ENCODE results near the gene ENO2.
"Not testable (repeated sequence)": the region's sequence is repeated elsewhere in the genome, so short reads cannot be mapped to it uniquely, and the experiment has no call there.

Gene ENO2

DNA sequence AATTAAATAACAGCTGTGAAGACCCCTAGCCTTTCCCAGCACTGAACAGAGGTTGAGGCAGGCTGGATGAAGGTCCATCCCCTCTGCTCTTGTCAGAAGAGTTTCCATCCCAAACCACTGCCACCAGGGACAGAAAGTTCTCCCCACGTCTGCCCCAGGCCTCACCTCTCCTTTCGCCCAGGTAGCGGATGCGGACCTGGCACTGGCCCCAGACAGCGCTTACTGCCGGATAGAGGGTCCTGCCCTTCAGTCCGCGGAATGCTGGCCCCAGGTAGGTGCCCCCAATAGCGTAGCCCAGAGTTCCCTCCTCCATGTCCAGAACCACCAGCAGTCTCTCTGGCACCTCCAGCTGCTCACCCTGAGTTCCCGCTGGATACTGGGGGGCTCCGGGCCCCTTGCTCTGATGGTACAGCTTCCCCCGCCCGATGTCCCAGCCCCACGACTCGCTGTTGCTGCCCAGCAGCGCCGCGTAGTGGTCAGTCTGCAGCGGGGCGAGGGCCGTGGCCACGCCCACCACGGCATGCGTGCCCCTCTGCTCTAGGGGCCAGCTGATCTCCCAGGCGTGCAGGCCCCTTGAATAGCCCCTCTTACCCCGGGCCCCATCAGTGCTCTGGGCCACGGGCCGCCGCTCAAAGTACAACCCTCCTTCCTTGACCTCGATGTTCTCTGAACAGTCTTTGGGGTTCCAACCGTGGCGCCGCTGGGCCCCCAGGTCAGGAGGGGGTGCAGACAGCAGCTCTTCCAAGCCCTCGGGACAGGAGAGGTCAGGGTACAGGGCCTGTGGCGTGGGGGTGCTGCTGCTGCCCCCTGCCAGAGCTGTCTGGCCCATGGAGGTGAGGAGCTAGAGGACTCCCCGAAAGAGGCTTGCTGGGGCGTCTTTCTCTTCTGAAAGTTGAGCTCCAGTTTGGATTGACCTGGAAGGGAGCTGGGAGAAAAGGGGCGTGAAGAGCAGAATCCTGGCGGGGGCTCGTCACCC, 42.0 kb upstream of the ENO2 start:
- peak; percentile 42 for ATAC-seq (replicated peaks; ENCODE audit: extremely low read depth, poor library complexity, severe bottlenecking)
- Mint-ChIP-seq H3K4me1 (peaks cover 64% of the 10 kb centered on the region), H3K27ac (ENCODE audit: low read depth) (peak overlapping the region; percentile 79), H3K27me3 (no peaks in the 10 kb centered on the region), H3K9me3 (no peaks in the 10 kb centered on the region), H3K36me3 (ENCODE audit: insufficient read depth) (peaks cover 26% of the 10 kb centered on the region), H3K4me3 (peak overlapping the region; percentile 92)
- DNase-seq (ENCODE audit: low spot score in 2 of 2) = peak; percentile 74 to 90

DNA sequence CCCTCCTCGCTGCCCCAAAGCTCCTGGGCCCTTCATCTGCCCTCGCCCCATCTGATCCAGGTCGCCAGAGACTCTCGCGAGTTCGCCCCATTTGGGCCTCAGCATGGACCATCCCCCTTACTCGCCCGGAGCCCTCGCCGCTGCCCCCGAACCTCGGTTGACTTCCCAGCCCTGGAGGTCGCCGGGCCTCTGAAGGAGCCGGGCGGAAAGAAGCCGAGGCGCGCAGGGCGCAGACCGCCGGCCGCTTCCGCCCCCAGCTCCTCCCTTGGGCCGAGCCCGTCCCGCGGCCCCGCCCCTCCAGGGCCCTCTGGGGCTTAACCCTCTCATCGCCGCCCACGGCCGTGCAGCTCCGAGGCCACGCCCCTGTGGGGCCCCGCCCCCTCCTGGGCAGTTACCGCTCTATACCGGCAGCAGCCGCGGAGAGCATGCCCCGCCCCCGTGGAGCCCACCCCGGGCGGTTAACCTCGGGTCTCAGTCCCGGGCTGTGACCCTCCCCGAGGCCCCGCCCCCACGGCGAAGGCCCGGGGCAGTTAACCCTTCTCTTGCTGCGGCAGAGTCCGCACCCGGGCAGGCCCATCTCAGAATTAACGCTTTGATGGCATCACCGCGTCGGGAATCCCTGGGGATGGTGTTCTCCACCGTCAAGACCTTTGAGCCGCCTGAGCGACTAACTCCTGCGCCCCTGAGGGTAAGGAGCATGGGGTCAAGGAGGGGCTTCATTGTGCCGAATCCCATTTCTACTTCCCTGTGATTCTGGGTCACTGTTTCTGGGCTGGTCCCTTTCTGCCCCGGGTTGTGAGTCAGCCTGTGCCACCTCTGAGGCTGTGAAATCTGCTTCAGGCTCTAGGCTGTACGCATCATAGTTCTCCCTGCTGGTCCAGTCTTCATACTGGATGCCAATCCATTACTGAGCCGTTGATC, 41.0 kb upstream of the ENO2 start, which contains the start of gene SPSB2:
SPSB2 (minus strand) TSS at position 210 of the 921 bp plus-strand sequence. CDS start 402 bp downstream, outside the sequence.
- peaks cover 21% of the 10 kb centered on the region for H3K36me3 Mint-ChIP-seq (ENCODE audit: insufficient read depth)
- peak within 1 kb of the TSS; percentile 79 for H3K27ac Mint-ChIP-seq (ENCODE audit: low read depth)
- H3K4me3 Mint-ChIP-seq = peak within 1 kb of the TSS; percentile 92

DNA sequence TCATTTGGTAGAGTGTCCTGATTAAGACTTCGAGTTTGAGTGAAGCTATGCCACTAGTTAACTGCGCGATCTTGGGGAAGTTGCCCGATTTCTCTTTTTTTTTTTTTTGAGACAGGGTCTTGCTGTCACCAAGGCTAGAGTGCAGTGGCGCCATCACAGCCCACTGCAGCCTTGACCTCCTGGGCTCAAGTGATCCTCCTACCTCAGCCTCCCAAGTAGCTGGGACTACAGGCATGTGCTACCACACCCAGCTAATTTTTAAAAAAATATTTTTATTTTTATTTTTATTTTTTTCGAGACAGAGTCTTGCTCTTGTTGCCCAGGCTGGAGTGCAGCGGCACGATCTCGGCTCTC, 40.4 kb upstream of the ENO2 start:
- Mint-ChIP-seq H3K4me3 (peak overlapping the region; percentile 92), H3K36me3 (ENCODE audit: insufficient read depth) (peaks cover 20% of the 10 kb centered on the region), H3K27ac (ENCODE audit: low read depth) (peak overlapping the region; percentile 79), H3K4me1 (peaks cover 54% of the 10 kb centered on the region)
- DNase-seq (ENCODE audit: low spot score in 2 of 2); H3K27me3 Mint-ChIP-seq; H3K9me3 Mint-ChIP-seq; ATAC-seq (replicated peaks; ENCODE audit: extremely low read depth, poor library complexity, severe bottlenecking): not testable (repeated sequence)

More for the DNA sequence above, 41.0 kb upstream of the ENO2 start, which contains the start of gene SPSB2:
- no peaks in the 10 kb centered on the region for H3K9me3 Mint-ChIP-seq
- peak; percentile 97 for DNase-seq (ENCODE audit: low spot score in 2 of 2)
- H3K4me1 Mint-ChIP-seq = peaks cover 60% of the 10 kb centered on the region
- no peaks in the 10 kb centered on the region for H3K27me3 Mint-ChIP-seq
- peak; percentile 87 for ATAC-seq (replicated peaks; ENCODE audit: extremely low read depth, poor library complexity, severe bottlenecking)

DNA sequence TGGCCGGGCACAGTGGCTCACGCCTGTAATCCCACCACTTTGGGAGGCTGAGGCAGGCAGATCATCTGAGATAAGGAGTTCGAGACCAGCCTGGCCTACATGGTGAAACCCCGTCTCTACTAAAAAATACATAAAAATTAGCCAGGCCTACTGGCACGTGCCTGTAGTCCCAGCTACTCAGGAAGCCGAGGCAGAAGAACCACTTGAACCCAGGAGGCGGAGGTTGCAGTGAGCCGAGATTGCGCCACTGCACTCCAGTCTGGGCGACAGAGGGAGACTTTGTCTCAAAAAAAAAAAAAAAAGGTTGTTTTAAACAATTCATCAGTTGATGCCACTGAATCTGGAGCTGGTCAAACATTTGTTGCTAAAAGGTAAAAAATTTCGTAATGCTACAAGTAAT, 34.6 kb upstream of the ENO2 start:
- H3K27ac Mint-ChIP-seq (ENCODE audit: low read depth) = not testable (repeated sequence)

DNA sequence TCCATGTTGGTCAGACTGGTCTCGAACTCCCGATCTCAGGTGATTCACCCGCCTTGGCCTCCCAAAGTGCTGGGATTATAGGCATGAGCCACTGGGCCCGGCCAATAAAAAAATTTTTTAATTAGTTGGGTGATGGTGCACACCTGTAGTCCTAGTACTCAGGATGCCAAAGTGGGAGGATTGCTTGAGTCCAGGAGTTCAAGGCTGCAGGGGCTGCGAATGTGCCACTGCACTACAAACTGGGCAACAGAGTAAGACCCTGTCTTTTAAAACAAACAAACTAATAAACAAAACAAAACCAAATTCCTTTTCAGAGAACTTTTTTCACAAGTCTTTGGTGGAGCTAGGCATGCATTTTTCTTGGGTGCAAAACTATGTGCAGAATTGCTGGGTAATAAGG, 31.1 kb upstream of the ENO2 start:
- no peak for ATAC-seq (replicated peaks; ENCODE audit: extremely low read depth, poor library complexity, severe bottlenecking)
- Mint-ChIP-seq H3K27me3 (no peaks in the 10 kb centered on the region), H3K4me1 (no peaks in the 10 kb centered on the region), H3K27ac (ENCODE audit: low read depth) (no peak overlapping the region), H3K36me3 (ENCODE audit: insufficient read depth) (peaks cover 7% of the 10 kb centered on the region), H3K9me3 (no peaks in the 10 kb centered on the region), H3K4me3 (no peak overlapping the region)
- DNase-seq (ENCODE audit: low spot score in 2 of 2) = no peak

More for the DNA sequence above, 34.6 kb upstream of the ENO2 start:
- not testable (repeated sequence) for H3K4me3 Mint-ChIP-seq; H3K27me3 Mint-ChIP-seq; H3K9me3 Mint-ChIP-seq; ATAC-seq (replicated peaks; ENCODE audit: extremely low read depth, poor library complexity, severe bottlenecking); DNase-seq (ENCODE audit: low spot score in 2 of 2); H3K36me3 Mint-ChIP-seq (ENCODE audit: insufficient read depth)
- H3K4me1 Mint-ChIP-seq = peaks cover 11% of the 10 kb centered on the region

DNA sequence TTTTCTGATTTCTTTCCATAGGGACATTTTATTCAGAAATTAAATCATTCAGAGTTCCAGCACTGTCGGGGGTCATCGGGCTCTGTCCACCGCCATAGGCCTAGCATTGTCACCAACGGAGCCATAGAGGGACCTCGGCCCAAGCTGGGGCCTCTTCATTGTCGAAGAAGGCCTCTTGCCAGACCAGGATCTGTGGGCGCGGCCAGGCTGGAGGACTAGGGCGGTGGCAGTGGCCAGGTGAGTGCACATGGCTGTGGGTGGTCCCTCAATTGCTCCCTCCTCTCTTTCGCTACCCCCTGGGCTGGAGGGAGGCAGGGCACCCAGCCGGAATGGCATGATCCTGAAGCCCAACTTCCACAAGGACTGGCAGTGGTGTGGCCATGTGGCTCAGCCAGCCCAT, 30.7 kb upstream of the ENO2 start:
- Mint-ChIP-seq H3K9me3 (no peaks in the 10 kb centered on the region), H3K36me3 (ENCODE audit: insufficient read depth) (peaks cover 7% of the 10 kb centered on the region), H3K27ac (ENCODE audit: low read depth) (no peak overlapping the region), H3K27me3 (no peaks in the 10 kb centered on the region), H3K4me1 (no peaks in the 10 kb centered on the region), H3K4me3 (no peak overlapping the region)
- no peak for ATAC-seq (replicated peaks; ENCODE audit: extremely low read depth, poor library complexity, severe bottlenecking)
- no peak for DNase-seq (ENCODE audit: low spot score in 2 of 2)

DNA sequence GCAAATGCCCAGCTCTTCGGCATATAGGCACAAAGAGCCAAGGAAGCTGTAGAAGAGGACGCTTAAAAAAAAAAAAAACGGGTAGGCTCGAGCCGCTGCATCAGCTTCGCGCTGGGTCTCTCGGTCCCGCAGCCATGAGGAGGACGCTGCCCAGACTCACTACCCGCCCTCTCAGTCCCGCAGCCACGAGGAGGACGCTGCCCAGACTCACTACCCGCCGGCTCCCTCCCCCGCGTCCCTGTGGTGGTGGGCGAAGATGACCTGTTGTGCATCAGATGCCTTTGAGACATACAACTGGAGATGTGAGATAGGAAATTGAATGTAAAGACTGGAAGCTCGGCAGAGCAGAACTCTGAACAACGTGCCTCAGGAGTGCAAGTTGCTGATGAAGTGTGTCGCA, 29.8 kb upstream of the ENO2 start:
- Mint-ChIP-seq H3K9me3 (no peaks in the 10 kb centered on the region), H3K27ac (ENCODE audit: low read depth) (no peak overlapping the region), H3K4me1 (no peaks in the 10 kb centered on the region), H3K27me3 (no peaks in the 10 kb centered on the region), H3K36me3 (ENCODE audit: insufficient read depth) (peaks cover 7% of the 10 kb centered on the region), H3K4me3 (no peak overlapping the region)
- DNase-seq (ENCODE audit: low spot score in 2 of 2) = no peak
- no peak for ATAC-seq (replicated peaks; ENCODE audit: extremely low read depth, poor library complexity, severe bottlenecking)

DNA sequence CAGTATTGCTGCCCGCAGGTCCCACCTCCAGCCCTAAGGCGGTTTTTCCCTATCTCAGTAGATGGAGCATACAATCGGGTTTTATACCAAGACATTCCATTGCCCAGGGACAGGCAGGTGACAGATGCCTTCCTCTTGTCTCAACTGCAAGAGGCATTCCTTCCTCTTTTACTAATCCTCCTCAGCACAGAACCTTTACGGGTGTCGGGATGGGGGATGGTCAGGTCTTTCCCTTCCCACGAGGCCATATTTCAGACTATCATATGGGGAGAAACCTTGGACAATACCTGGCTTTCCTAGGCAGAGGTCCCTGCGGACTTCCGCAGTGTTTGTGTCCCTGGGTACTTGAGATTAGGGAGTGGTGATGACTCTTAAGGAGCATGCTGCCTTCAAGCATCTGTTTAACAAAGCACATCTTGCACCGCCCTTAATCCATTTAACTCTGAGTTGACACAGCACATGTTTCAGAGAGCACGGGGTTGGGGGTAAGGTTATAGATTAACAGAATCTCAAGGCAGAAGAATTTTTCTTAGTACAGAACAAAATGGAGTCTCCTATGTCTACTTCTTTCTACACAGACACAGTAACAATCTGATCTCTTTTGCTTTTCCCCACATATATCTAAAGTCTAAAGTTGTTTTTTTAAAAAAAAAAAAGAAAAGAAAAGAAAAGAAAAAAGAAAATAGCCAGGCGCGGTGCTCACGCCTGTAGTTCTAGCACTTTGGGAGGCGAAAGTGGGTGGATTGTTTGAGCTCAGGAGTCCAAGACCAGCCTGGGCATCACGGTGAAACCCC, 28.0 kb upstream of the ENO2 start:
- not testable (repeated sequence) for H3K9me3 Mint-ChIP-seq; H3K36me3 Mint-ChIP-seq (ENCODE audit: insufficient read depth); H3K27ac Mint-ChIP-seq (ENCODE audit: low read depth); H3K27me3 Mint-ChIP-seq; H3K4me3 Mint-ChIP-seq; ATAC-seq (replicated peaks; ENCODE audit: extremely low read depth, poor library complexity, severe bottlenecking); H3K4me1 Mint-ChIP-seq; DNase-seq (ENCODE audit: low spot score in 2 of 2)

DNA sequence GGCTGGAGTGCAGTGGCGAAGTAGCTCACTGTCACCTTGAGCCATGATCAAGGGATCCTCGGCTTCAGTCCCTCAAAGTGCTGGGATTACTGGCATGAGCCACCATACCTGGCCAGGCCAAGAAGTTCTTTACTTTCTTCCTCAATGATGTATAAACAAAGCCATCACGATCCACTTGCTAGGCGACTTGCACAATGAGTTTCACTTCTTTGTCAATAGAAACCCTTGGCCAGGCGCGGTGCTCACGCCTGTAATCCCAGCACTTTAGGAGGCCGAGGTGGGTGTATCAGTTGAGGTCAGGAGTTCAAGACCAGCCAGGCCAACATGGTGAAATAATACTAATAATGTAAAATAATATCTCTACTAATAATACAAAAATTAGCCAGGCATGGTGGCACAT, 26.9 kb upstream of the ENO2 start:
- H3K4me3 Mint-ChIP-seq = no peak overlapping the region
- peaks cover 9% of the 10 kb centered on the region for H3K36me3 Mint-ChIP-seq (ENCODE audit: insufficient read depth)
- H3K9me3 Mint-ChIP-seq = no peaks in the 10 kb centered on the region
- no peak overlapping the region for H3K27ac Mint-ChIP-seq (ENCODE audit: low read depth)
- DNase-seq (ENCODE audit: low spot score in 2 of 2) (no peak), ATAC-seq (replicated peaks; ENCODE audit: extremely low read depth, poor library complexity, severe bottlenecking) (no peak)
- no peaks in the 10 kb centered on the region for H3K27me3 Mint-ChIP-seq
- peaks cover 7% of the 10 kb centered on the region for H3K4me1 Mint-ChIP-seq

DNA sequence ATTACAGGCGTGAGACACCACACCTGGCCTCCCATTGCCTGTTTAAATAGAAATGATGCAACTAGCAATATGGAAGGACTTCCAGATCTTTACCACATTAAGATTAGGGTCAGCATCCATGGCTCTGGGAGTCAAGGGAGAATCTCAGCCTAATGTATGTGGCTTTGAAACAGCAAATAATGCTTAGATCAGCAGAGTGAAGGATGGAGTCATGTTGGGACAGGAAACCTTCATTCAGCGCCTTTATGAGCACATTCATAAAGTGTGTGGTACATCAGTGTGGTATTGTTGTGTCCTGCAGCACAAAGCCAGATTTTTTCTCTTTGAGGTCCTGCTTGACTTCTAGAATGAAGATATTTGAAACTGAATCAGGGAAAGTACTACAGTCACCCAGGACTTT, 26.0 kb upstream of the ENO2 start:
- Mint-ChIP-seq H3K36me3 (ENCODE audit: insufficient read depth) (peaks cover 9% of the 10 kb centered on the region), H3K4me3 (no peak overlapping the region), H3K4me1 (peaks cover 7% of the 10 kb centered on the region), H3K27me3 (no peaks in the 10 kb centered on the region), H3K9me3 (no peaks in the 10 kb centered on the region), H3K27ac (ENCODE audit: low read depth) (no peak overlapping the region)
- ATAC-seq (replicated peaks; ENCODE audit: extremely low read depth, poor library complexity, severe bottlenecking) (no peak), DNase-seq (ENCODE audit: low spot score in 2 of 2) (no peak)

DNA sequence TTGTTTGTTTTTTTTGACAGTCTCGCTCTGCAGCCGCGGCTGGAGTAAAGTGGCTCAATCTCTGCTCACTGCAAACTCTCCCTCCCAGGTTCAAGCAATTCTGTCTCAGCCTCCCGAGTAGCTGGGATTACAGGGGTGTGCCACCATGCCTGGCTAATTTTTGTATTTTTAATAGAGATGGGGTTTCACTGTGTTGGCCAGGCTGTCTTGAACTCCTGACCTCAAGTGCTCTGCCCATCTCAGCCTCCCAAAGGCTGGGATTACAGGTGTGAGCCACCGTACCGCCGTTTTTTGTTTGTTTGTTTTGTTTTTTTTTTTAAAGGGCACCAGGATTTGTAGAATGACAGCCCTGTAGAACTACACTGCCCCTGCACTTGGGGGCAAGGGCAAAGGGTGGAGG, 25.6 kb upstream of the ENO2 start:
- not testable (repeated sequence) for H3K27ac Mint-ChIP-seq (ENCODE audit: low read depth); H3K4me1 Mint-ChIP-seq; H3K36me3 Mint-ChIP-seq (ENCODE audit: insufficient read depth); H3K27me3 Mint-ChIP-seq; DNase-seq (ENCODE audit: low spot score in 2 of 2); H3K4me3 Mint-ChIP-seq; H3K9me3 Mint-ChIP-seq; ATAC-seq (replicated peaks; ENCODE audit: extremely low read depth, poor library complexity, severe bottlenecking)
